ENCODE measurements around the gene CUX1. TPM values are rescaled to one million over a fixed set of nuclear protein-coding genes. Genes with fewer than 3 reads are reported as not detected.

CUX1 gene
- total RNA-seq, 1 experiment from 2014 or later = 64.3 TPM

DNA sequence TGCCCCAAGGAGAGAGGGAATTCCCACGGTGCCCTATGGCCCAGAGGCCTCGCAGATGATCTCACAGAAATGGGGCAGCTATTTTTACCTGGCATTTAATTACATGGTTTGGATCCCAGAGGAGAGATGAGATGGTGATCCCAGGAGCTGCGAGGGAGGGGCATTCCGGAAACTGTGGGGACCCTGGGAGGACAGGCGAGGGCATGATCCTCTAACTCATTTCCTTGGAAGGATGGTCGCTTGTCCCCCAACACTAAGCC is 478.7 kb downstream of the CUX1 start:
- Mint-ChIP-seq H3K36me3 (no peaks in the 10 kb centered on the region), H3K4me3 (no peak overlapping the region), H3K27me3 (ENCODE audit: low read depth) (peaks cover 16% of the 10 kb centered on the region), H3K9me3 (no peaks in the 10 kb centered on the region), H3K27ac (no peak overlapping the region), H3K4me1 (peaks cover 38% of the 10 kb centered on the region)
- ATAC-seq = no peak
- TF ChIP-seq NFE2L1 (CRISPR knock-in tag; IDR thresholded peaks at IDR 0.05) (no peak), NFATC4 (CRISPR knock-in tag; IDR thresholded peaks at IDR 0.05) (no peak), AR (CRISPR knock-in tag; IDR thresholded peaks at IDR 0.05) (no peak), USF2 (CRISPR knock-in tag; IDR thresholded peaks at IDR 0.05) (no peak), ZNF263 (CRISPR knock-in tag; IDR thresholded peaks at IDR 0.05; ENCODE audit: low read depth) (no peak), TEAD4 (CRISPR knock-in tag; IDR thresholded peaks at IDR 0.05) (no peak), USF1 (CRISPR knock-in tag; IDR thresholded peaks at IDR 0.05) (no peak), HMGA2 (CRISPR knock-in tag; IDR thresholded peaks at IDR 0.05) (no peak), ZNF671 (CRISPR knock-in tag; IDR thresholded peaks at IDR 0.05) (no peak), NR2C2 (CRISPR knock-in tag; IDR thresholded peaks at IDR 0.05) (no peak), ZBTB43 (CRISPR knock-in tag; IDR thresholded peaks at IDR 0.05) (no peak), FOXJ3 (CRISPR knock-in tag; IDR thresholded peaks at IDR 0.05; ENCODE audit: borderline replicate concordance) (no peak), NFYB (CRISPR knock-in tag; conservative IDR thresholded peaks at IDR 0.05; ENCODE audit: low read depth) (no peak), TEAD1 (CRISPR knock-in tag; IDR thresholded peaks at IDR 0.05) (no peak), ZNF396 (CRISPR knock-in tag; IDR thresholded peaks at IDR 0.05; ENCODE audit: borderline replicate concordance) (no peak)
- TF ChIP-seq, protein P1, sequence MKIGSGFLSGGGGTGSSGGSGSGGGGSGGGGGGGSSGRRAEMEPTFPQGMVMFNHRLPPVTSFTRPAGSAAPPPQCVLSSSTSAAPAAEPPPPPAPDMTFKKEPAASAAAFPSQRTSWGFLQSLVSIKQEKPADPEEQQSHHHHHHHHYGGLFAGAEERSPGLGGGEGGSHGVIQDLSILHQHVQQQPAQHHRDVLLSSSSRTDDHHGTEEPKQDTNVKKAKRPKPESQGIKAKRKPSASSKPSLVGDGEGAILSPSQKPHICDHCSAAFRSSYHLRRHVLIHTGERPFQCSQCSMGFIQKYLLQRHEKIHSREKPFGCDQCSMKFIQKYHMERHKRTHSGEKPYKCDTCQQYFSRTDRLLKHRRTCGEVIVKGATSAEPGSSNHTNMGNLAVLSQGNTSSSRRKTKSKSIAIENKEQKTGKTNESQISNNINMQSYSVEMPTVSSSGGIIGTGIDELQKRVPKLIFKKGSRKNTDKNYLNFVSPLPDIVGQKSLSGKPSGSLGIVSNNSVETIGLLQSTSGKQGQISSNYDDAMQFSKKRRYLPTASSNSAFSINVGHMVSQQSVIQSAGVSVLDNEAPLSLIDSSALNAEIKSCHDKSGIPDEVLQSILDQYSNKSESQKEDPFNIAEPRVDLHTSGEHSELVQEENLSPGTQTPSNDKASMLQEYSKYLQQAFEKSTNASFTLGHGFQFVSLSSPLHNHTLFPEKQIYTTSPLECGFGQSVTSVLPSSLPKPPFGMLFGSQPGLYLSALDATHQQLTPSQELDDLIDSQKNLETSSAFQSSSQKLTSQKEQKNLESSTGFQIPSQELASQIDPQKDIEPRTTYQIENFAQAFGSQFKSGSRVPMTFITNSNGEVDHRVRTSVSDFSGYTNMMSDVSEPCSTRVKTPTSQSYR (CRISPR knock-in tag; IDR thresholded peaks at IDR 0.05) = no peak
- TF ChIP-seq, protein P2, sequence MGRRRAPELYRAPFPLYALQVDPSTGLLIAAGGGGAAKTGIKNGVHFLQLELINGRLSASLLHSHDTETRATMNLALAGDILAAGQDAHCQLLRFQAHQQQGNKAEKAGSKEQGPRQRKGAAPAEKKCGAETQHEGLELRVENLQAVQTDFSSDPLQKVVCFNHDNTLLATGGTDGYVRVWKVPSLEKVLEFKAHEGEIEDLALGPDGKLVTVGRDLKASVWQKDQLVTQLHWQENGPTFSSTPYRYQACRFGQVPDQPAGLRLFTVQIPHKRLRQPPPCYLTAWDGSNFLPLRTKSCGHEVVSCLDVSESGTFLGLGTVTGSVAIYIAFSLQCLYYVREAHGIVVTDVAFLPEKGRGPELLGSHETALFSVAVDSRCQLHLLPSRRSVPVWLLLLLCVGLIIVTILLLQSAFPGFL (CRISPR knock-in tag; IDR thresholded peaks at IDR 0.05; ENCODE audit: borderline replicate concordance) = no peak
- TF ChIP-seq, protein P3, sequence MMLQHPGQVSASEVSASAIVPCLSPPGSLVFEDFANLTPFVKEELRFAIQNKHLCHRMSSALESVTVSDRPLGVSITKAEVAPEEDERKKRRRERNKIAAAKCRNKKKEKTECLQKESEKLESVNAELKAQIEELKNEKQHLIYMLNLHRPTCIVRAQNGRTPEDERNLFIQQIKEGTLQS (CRISPR knock-in tag; conservative IDR thresholded peaks at IDR 0.05) = no peak
- TF ChIP-seq, protein P4, sequence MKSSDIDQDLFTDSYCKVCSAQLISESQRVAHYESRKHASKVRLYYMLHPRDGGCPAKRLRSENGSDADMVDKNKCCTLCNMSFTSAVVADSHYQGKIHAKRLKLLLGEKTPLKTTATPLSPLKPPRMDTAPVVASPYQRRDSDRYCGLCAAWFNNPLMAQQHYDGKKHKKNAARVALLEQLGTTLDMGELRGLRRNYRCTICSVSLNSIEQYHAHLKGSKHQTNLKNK (CRISPR knock-in tag; IDR thresholded peaks at IDR 0.05) = no peak
- TF ChIP-seq, protein P5, sequence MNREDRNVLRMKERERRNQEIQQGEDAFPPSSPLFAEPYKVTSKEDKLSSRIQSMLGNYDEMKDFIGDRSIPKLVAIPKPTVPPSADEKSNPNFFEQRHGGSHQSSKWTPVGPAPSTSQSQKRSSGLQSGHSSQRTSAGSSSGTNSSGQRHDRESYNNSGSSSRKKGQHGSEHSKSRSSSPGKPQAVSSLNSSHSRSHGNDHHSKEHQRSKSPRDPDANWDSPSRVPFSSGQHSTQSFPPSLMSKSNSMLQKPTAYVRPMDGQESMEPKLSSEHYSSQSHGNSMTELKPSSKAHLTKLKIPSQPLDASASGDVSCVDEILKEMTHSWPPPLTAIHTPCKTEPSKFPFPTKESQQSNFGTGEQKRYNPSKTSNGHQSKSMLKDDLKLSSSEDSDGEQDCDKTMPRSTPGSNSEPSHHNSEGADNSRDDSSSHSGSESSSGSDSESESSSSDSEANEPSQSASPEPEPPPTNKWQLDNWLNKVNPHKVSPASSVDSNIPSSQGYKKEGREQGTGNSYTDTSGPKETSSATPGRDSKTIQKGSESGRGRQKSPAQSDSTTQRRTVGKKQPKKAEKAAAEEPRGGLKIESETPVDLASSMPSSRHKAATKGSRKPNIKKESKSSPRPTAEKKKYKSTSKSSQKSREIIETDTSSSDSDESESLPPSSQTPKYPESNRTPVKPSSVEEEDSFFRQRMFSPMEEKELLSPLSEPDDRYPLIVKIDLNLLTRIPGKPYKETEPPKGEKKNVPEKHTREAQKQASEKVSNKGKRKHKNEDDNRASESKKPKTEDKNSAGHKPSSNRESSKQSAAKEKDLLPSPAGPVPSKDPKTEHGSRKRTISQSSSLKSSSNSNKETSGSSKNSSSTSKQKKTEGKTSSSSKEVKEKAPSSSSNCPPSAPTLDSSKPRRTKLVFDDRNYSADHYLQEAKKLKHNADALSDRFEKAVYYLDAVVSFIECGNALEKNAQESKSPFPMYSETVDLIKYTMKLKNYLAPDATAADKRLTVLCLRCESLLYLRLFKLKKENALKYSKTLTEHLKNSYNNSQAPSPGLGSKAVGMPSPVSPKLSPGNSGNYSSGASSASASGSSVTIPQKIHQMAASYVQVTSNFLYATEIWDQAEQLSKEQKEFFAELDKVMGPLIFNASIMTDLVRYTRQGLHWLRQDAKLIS (CRISPR knock-in tag; IDR thresholded peaks at IDR 0.05; ENCODE audit: borderline replicate concordance) = no peak
- no peak for DNase-seq (ENCODE audit: low spot score)
- ChIA-PET CTCF (interaction anchor here (1.0 to 1.9 kb wide), 2 partner anchors 9 to 25 kb away, joined by 6 to 7 read pairs; no protein-coding TSS in a partner anchor), POLR2A (interaction anchor here (1.5 kb wide), 1 partner anchor 100 kb away, joined by 4 read pairs; the partner anchor contains the start of gene PRKRIP1)
